Transverse colon (tissue), 4 donors: ENCODE measurements around the gene TNFSF8. TPM values are rescaled to one million over a fixed set of nuclear protein-coding genes. Genes with fewer than 3 reads are reported as not detected.

Source experiments
- DNase-seq: peaks from one replicate; pipeline ENCODE4 v3.0.0-alpha.2; 2019
- H3K27ac ChIP-seq, 4 donors: fragments of 200-600 bp; sonication (generic); 2 replicates each; pipeline ENCODE4 v1.5.1; 2016 to 2018; ENCODE audit warnings: inconsistent platforms in 4 of 4
- H3K27me3 ChIP-seq: fragments of 200-600 bp; sonication (generic); 2 replicates; pipeline ENCODE4 v1.5.1; 2017; ENCODE audit warnings: inconsistent platforms
- H3K36me3 ChIP-seq, 4 donors: fragments of 200-600 bp; sonication (generic); 2 replicates each; pipeline ENCODE4 v1.5.1; 2017 to 2019; ENCODE audit warnings: inconsistent platforms in 4 of 4
- H3K4me1 ChIP-seq, 4 donors: fragments of 200-600 bp; sonication (generic); 2 replicates each; pipeline ENCODE4 v1.5.1; 2017 to 2020; ENCODE audit warnings: inconsistent platforms in 4 of 4
- H3K4me3 ChIP-seq, 4 donors: fragments of 200-600 bp; sonication (generic); 1 replicate in 1 of 4; 2 replicates in 3 of 4; pipeline versions ENCODE4 v1.5.1 to v1.6.1; 2017 to 2019; ENCODE audit warnings: inconsistent platforms in 4 of 4
- H3K9me3 ChIP-seq, 2 donors: fragments of 200-600 bp; sonication (generic); 2 replicates each; pipeline ENCODE4 v1.5.1; 2017 to 2019; ENCODE audit warnings: inconsistent platforms in 2 of 2
- EP300 ChIP-seq: sonication (generic); formaldehyde crosslinking; IDR thresholded peaks from one replicate; pipeline ENCODE4 v1.6.1; 2017; ENCODE audit warnings: antibody characterized with exemption, low read depth
- POLR2A ChIP-seq: fragments of 450-650 bp; IDR thresholded peaks from one replicate; pipeline ENCODE4 v1.6.1; 2016; ENCODE audit warnings: antibody characterized with exemption, mild to moderate bottlenecking, moderate library complexity
- POLR2AphosphoS5 ChIP-seq, 3 donors: sonication (generic); formaldehyde crosslinking; IDR thresholded peaks; one replicate each; pipeline ENCODE4 v1.6.1; 2016; ENCODE audit warnings: antibody characterized with exemption in 3 of 3
- whole genome bisulfite sequencing, 2 donors: methylation state at CpG; one replicate each; pipeline ENCODE4 v1.1.5; 2018; ENCODE audit warnings: low coverage in 1 of 2; 5-methylcytosine and 5-hydroxymethylcytosine counted together
- in situ Hi-C, 4 donors: fragments of 200-750 bp; cut with MboI; loops; one replicate each; pipeline versions ENCODE4 v1.15.0 to v1.15.1; 2017; ENCODE audit warnings: low sequenced_read_pairs in 3 of 4, low pct_ligation_motif_present in 1 of 4, low pct_unique_long_range_greater_than_20kb in 1 of 4
- intact Hi-C: fragments of 100-400 bp; cut with DNase I; formaldehyde crosslinking; loops from one replicate; pipeline ENCODE4 v1.15.1; 2023; ENCODE audit warnings: low total_unique reads
- total RNA-seq, 4 donors: library from RNA; depleted of rRNA; stranded (reverse); fragments of >200 nt; gene quantifications; one replicate each; pipeline ENCODE4 v1.1.0, GENCODE V29; 2016
- TF ChIP-seq, protein P1 (sequence below), 5 experiments: fragments of 200-600 bp in 3 of 5; fragments of 450-650 bp in 2 of 5; sonication (generic) in 3 of 5; IDR thresholded peaks; 1 replicate in 2 of 5; 2 replicates in 3 of 5; pipeline ENCODE4 v1.5.1; 2016 to 2017; ENCODE audit warnings: antibody characterized with exemption in 5 of 5, inconsistent platforms in 3 of 5, mild to moderate bottlenecking in 2 of 5, moderate library complexity in 1 of 5

TNFSF8 gene
- total RNA-seq, 4 donors from 2014 or later, result 1.2 to 5.2 TPM; not detected in 2

DNA sequence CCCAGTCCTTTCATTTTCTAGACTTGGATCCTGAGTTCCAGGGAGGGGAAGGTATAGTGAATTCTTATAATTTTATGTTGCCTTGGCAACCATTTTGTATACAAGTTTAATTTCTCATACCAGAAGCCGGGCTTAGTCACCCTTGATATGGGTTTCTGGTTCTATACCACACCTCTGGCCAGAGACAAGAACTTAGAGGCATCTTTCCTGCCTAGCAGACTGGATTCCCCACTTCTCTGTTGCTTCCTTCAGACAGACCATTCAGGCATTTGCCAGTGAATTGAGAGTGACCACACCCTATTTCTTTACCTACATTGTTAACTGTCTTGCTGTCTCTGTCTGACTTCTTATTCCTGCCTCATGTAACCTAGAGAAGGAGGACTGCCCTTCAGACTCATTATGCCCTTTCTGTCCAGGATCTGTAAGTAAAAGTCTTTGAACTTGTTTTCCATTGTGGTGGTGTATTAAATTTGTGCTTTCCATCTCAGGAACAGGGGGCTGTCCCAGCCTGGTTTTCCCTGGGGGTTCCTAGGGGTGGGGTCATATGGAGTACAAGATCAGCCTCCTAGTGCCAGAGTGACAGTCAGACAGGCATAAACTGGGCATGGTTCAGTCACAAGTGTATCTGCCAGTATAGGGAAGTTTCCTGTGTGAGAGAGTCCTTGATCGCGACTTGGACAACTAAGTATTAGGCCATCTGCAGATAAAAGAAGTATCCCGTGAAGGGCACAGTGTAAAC, 27.4 kb downstream of the TNFSF8 start:
- intact Hi-C loops, result no loop called here
- peaks cover 0 to 14% (median 4%) of the 10 kb centered on the region in 4 donors for H3K4me1 ChIP-seq
- no peaks in the 10 kb centered on the region for H3K9me3 ChIP-seq
- in situ Hi-C loops, result loop anchor here in 1 of 4 donors (10.0 kb wide), 1 partner anchor 168 kb away; no protein-coding TSS in a partner anchor
- H3K4me3 ChIP-seq, result no peak overlapping the region
- TF ChIP-seq POLR2AphosphoS5 (IDR thresholded peaks at IDR 0.05) (no peak), POLR2A (no peak), EP300 (no peak)
- TF ChIP-seq, protein P1, sequence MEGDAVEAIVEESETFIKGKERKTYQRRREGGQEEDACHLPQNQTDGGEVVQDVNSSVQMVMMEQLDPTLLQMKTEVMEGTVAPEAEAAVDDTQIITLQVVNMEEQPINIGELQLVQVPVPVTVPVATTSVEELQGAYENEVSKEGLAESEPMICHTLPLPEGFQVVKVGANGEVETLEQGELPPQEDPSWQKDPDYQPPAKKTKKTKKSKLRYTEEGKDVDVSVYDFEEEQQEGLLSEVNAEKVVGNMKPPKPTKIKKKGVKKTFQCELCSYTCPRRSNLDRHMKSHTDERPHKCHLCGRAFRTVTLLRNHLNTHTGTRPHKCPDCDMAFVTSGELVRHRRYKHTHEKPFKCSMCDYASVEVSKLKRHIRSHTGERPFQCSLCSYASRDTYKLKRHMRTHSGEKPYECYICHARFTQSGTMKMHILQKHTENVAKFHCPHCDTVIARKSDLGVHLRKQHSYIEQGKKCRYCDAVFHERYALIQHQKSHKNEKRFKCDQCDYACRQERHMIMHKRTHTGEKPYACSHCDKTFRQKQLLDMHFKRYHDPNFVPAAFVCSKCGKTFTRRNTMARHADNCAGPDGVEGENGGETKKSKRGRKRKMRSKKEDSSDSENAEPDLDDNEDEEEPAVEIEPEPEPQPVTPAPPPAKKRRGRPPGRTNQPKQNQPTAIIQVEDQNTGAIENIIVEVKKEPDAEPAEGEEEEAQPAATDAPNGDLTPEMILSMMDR (IDR thresholded peaks at IDR 0.05), result no peak
- no peak overlapping the region for H3K27ac ChIP-seq
- 67 to 77% methylated on average over 1 to 4 of the region's 4 CpGs for WGBS, 2 donors
- no peak for DNase-seq
- no peaks in the 10 kb centered on the region for H3K27me3 ChIP-seq
- H3K36me3 ChIP-seq, result no peaks in the 10 kb centered on the region

DNA sequence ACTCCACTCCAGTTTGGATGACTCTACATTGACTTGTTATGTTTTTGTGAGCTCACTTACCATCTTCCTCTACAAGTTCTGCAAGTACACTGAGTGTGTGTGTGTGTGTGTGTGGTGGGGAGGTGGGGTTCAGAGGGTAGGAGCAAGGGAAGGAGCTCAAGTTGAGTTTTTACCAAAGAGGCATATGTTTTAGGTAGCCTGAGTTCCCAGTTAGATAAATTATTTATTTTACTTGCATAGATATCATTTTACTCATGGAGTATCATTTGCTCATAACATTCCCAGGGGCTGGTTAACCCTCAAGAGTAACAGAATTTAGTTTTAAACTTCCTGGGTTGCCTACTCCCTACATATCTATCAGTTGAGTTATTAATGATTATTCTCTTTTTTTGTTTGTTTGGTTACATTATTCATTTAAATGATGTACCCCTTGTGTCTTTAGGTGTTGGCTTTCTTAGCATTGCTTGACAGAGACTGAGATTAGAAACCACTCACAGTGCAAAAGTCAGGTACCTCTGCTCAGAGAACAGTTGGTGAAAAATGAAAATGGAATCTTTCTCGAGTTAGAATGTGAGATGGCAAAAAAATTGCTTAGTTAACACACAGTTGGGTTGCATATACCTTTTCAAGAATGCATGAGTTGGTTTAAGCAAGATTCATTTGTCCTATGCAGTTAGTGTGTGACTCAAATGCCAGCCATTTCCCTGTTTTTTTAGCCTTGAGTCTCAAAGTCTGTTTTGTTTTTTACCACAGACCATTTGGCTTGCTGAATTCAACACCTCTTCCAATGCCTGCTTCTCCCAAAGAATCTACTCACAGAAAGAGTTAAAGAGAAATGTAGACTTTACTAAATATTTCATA, 29.2 kb downstream of the TNFSF8 start:
- peaks cover 0 to 3% (median 0%) of the 10 kb centered on the region in 4 donors for H3K4me1 ChIP-seq
- intact Hi-C loops, result no loop called here
- no peak for DNase-seq
- in situ Hi-C loops, result loop anchor here in 1 of 4 donors (10.0 kb wide), 1 partner anchor 166 kb away; no protein-coding TSS in a partner anchor
- no peaks in the 10 kb centered on the region for H3K27me3 ChIP-seq
- H3K4me3 ChIP-seq, result no peak overlapping the region
- H3K9me3 ChIP-seq, result no peaks in the 10 kb centered on the region
- no peak overlapping the region for H3K27ac ChIP-seq
- WGBS, 2 donors, result 61 to 80% methylated on average over 1 of the region's 1 CpG
- TF ChIP-seq POLR2AphosphoS5 (IDR thresholded peaks at IDR 0.05), result no peak
- TF ChIP-seq, protein P1 (IDR thresholded peaks at IDR 0.05), result no peak
- TF ChIP-seq POLR2A, result no peak
- TF ChIP-seq EP300, result no peak
- H3K36me3 ChIP-seq, result no peaks in the 10 kb centered on the region

DNA sequence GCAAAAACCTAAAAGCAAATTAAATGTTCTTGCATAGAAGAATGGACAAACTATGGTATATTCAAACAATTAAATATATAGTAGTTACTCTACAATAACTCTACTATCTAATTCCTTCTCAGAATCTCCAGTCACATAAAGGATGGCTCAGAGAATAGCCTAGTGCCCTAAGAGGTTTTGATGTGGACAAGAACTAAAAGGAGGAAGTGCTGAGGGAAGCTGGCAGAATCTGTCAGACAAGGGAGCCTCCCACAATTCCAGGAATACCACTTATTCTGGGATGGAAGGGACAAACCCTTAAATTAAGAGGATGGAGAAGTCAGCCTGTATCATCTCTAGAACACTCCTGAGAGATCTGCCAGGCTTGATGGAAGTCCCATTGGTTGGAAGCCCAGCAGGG, 30.4 kb downstream of the TNFSF8 start:
- Histone ChIP-seq H3K4me3 (no peak overlapping the region), H3K27me3 (no peaks in the 10 kb centered on the region), H3K9me3 (no peaks in the 10 kb centered on the region), H3K4me1 (peaks cover 0 to 11% (median 2%) of the 10 kb centered on the region in 4 donors), H3K27ac (no peak overlapping the region), H3K36me3 (no peaks in the 10 kb centered on the region)
- in situ Hi-C loops, result loop anchor here in 1 of 4 donors (10.0 kb wide), 1 partner anchor 165 kb away; no protein-coding TSS in a partner anchor
- TF ChIP-seq, protein P1 (IDR thresholded peaks at IDR 0.05), result no peak
- TF ChIP-seq POLR2A (no peak), POLR2AphosphoS5 (IDR thresholded peaks at IDR 0.05) (no peak), EP300 (no peak)
- intact Hi-C loops, result no loop called here
- DNase-seq, result no peak

DNA sequence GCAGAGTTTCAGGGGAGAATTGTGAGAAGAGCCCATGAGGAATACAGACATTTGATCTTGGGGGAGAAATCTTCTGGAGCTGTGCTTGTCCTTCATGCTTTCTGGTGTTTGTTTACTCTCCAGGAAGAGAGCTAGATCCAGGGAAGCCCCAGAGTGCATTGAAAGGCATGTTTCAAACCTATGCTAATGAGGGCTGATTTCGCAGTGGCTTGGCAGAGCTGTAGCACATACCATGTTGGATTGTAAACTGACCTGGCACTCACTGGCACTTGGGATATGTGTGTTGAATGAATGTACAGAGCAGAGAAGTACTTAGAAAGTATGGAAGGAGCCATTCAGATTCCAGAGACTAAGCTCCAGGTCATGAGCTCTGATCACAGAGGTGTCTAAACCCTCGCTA, 30.9 kb downstream of the TNFSF8 start:
- intact Hi-C loops, result no loop called here
- in situ Hi-C loops, result no loop called here
- TF ChIP-seq, protein P1 (IDR thresholded peaks at IDR 0.05), result no peak
- TF ChIP-seq POLR2A (no peak), POLR2AphosphoS5 (IDR thresholded peaks at IDR 0.05) (no peak), EP300 (no peak)

More for the DNA sequence above, 30.9 kb downstream of the TNFSF8 start:
- H3K27ac ChIP-seq, result no peak overlapping the region
- DNase-seq, result no peak
- H3K4me1 ChIP-seq, result peaks cover 0 to 15% (median 2%) of the 10 kb centered on the region in 4 donors
- no peaks in the 10 kb centered on the region for H3K9me3 ChIP-seq
- no peak overlapping the region for H3K4me3 ChIP-seq
- no peaks in the 10 kb centered on the region for H3K36me3 ChIP-seq
- WGBS, 2 donors, result 83 to 91% methylated on average over 2 of the region's 2 CpGs
- H3K27me3 ChIP-seq, result no peaks in the 10 kb centered on the region
